HG02642 (cell line): ENCODE results near the gene MED13L.

Experiments used
- ATAC-seq: cut with Tn5 transposase; IDR thresholded peaks from one replicate; pipeline ENCODE4 v1.9.1; 2021; ENCODE audit warnings: mild to moderate bottlenecking; ENCODE audit not compliant: unreplicated experiment, poor library complexity

Gene MED13L

DNA sequence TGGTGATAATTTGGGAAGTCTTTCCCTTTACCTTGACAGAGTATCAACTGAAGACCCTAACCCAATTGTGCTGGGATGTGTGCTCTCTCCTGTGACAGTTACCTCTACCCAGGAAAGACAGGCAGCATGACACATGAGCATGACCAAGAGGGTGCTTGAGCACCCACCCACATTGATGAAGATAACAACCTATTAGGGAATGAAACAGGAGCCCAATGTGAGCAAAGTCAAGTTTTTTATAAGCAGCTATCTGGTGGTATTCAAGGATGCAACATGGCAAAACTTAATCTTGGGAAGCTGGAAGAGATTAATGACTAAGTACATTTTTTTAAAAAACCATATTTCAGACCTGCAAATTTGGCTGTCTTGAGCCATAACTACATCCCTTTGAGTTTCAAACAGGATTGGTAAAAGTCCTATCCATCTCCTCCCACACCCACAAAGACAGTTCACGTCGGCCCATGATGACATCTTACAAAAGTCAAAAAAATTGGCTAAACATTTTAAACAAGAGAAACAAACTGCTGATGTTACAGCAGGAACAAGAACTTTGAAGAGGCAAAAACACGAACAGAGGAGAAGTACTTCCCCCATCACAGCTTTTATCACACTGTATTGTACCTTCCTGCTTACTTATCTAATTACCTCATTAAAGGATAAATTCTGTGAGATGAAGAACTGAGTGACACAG, 60.3 kb downstream of the MED13L start:
- ATAC-seq: no peak

- no peak for ATAC-seq
These were observed 61.3 kb downstream of the MED13L start for GRCh38 chr12:116216022-116216756.

DNA sequence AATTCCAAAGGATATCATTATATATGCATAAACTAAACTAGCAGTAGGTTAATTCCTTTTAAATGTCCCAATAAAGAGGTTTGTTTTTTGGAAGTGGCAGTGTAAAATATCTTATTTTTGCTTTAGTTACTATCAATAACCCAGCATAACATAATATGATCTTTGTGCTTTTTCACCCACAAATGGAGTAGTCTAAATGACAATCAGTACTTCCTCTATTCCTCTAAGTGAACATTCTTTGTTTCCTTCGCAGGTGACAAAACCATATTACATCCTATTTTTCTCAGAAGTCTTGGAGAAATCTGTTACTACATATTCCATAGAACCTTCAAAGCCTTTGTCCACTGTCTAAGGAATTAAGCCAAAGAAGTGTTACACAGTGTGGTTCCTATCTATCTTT, 62.5 kb downstream of the MED13L start:
- ATAC-seq: no peak

GRCh38 chr12:116213885-116214527, 63.5 kb downstream of the MED13L start:
- ATAC-seq: no peak

DNA sequence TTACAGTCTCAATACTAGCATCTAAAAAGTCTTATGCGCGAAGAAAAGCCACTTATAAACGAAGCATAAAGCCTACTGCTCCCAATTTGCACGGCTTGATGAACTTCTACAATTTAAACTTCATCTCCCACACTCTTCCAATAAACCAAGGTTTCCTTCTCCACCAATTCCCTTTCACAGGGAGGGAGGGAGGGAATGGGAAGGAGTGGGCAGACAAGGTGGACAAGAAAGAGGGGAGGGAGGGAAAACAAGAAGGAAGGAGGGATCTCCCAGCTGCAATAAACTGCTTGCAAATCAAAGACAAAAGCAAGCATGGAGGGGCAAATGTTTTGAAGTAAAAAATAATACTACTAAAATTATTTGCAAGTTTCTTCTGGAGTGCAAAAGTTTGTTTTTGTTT, 64.5 kb downstream of the MED13L start:
- no peak for ATAC-seq

GRCh38 chr12:116210762-116211161, 66.7 kb downstream of the MED13L start:
- no peak for ATAC-seq

DNA sequence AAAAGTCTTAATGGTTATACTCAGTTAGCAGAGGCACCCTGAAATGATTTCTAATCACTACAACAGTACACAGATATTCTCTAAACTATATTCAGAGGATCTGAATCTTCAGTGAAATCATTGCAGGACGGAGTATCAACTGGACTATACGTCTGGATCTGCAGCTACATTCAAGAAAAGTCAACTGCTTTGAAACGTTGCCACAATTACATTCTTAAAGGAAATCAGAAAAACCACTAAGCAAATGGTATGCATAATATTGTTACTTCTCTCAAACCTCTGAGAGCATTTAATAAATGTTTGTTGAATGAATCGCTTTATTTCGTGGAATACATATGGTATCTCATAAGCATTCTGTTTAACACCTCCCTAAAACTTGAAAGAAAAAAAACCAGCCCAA, 67.4 kb downstream of the MED13L start:
- ATAC-seq: no peak

- no peak for ATAC-seq
These were observed 68.0 kb downstream of the MED13L start for GRCh38 chr12:116209503-116209902.

GRCh38 chr12:116207274-116207673, 70.2 kb downstream of the MED13L start:
- ATAC-seq: no peak

DNA sequence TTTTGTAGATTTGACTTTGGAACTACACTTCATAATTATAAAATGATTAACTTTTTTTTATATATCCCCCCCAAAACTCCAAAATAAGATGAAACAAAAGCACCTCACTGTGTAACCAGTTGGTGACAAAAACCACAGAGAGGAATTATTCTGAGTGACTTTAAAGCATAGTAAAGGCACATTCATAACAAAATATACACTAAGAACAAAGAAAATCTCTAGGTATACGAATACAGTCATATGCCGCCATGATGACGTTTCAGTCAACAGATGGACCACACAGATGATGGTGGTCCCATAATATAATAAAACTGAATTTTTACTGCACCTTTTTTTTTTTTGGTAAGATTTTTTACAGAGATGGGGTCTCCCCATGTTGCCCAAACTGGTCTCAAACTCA, 70.7 kb downstream of the MED13L start:
- ATAC-seq: no peak

DNA sequence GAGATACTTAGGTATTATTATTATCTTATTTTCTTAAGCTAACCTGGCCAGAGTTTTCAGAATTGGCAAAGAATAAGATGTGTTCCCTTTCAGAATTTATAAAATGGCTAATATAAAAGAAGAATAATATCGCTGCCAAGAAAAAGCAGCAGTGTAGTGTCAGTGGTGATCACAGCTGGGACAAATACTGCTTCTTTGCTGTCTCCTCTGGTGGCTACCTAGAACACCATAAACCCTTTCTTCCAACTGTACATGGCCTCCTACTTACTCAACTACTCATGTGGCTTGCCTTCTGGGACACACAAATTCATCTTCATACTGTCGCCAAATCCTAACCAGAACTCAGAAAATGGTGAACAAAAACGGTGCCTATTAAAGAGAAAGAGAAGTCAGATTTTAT, 72.7 kb downstream of the MED13L start:
- ATAC-seq: no peak

GRCh38 chr12:116204169-116204568, 73.3 kb downstream of the MED13L start:
- ATAC-seq: no peak

GRCh38 chr12:116202940-116203339, 74.6 kb downstream of the MED13L start:
- ATAC-seq: no peak

DNA sequence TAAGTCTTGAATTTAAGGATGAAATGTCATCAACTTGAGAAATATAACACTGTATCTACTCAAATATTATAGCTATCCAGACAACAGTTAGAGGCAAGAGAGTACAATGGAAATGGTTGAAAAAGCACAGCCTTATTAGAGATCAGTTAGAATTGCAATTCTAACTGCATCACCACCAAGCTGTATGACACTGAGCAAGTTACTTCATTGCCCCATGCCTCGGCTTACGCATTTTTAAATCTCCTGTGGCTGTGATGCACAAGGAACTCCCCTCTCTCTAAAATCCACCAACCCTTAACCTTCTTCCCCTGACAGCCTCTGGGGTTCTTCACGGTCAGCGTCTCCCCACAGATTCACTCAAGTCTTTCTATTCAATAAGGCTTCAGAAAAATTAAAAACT, 75.1 kb downstream of the MED13L start:
- no peak for ATAC-seq

DNA sequence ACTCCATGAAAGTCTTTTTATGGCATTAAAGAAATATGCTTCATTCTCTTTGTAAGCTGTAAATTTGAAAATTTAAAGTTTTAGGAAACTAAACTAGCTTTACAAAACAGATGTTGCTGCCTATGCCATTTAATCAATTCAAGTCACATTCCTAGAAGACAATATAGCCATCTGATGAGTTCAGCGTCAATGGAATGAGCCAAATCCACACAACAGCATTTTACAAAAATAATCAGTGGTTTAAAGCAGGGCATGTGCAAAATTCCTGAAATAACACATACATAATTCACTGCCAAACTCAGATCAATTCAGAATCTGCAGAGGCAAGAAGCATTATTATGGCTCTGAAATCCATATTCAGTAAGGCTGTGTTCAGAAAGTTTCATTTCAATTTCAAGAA, 75.6 kb downstream of the MED13L start:
- no peak for ATAC-seq

DNA sequence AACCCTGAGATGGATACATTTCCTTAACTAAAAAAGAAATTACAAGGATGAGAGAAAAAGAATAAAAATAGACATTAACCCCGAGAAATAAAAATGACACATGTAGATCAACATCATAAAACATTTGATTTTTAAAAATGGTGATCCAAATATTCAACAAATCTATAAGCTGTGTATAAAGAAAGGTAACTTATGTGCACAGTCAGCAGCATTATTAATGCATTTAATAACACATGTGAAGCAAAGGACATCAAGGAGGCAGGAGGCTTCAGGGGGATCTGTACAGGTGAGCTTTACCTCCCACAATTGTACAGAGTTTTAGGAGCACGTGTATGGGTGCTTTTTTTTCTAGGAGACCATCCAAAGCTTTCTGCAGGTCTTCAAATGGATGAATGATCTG, 76.1 kb downstream of the MED13L start:
- no peak for ATAC-seq

DNA sequence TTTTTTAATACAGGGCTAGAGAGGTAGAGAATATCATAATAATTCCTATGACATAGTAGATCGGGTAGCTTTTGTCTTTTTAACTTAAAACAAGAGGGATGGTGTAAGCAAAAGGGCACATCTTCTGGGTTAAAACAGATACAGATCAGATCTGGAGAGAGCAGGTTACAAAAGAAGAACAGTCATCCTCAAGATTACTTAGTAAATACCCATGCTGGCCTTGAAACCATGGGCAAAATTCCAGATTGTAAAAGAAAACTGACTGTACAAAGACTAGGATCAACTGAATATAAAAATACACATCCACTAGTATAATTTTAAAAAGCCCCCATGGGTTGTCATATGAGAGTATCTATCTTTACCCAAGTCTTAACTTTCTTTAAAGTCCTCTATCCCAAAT, 76.7 kb downstream of the MED13L start:
- no peak for ATAC-seq

DNA sequence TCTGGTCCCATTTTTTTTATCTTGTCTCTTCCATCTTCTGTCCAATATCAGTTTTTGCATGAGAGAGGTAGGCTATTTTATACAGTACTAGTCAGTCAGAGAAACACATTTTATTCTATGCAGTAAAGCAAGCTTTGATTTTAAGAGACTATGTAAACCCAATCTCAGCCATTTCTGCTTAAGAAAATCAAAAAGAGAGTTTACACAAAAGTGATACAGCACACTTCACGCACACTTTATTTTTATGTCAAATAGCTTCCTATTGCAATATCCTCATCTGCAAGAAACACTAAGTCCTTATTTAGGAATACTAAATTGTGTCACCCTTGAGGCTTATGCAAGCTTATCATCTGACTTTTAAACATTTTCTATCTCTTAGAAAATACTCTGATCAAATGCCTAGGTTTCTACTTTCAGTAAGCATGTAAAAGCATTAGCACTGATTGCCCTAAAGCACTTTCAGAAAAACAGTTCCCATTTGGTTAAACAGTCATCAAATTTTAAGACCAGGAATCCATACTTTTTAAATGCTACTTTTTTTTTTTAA, 78.3 kb downstream of the MED13L start:
- no peak for ATAC-seq

DNA sequence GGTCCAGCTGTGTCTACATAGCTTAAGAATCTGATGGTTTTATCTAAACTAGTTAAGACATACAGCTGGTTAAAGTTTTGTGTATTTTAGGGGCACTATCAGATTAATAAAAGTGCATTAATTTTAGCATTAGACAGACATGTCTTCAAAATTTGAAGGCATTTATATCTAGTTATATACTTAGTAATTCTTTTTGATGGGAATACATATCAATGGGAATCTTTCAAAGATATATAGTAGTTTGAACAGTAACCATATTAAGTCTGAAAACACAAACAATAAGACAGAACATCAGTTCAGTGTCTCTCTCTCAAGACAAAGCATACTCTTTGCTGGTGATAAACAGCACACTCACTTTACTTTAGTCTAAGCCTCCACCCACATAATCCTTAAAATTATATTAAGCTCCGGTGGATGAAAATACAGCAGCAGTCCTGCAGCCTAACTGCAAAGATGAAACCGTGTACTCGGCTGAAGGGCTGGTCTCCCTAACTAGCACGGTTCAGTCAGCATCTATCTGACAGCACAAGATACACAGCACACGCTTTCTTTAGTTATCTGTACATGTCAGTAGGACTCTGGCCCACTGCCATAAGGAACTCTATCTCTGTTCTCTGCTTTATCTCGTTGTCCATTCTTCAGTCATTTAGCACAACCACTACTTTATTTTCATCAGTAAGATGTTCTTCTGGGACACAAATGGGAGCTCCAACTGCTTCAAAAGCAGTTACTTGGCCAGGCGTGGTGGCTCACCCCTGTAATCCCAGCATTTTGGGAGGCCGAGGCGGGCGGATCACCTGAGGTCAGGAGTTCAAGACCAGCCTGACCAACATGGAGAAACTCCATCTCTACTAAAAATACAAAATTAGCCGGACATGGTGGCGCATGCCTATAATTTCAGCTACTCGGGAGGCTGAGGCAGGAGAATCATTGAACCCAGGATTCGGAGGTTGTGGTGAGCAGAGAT, 80.5 kb downstream of the MED13L start:
- no peak for ATAC-seq

DNA sequence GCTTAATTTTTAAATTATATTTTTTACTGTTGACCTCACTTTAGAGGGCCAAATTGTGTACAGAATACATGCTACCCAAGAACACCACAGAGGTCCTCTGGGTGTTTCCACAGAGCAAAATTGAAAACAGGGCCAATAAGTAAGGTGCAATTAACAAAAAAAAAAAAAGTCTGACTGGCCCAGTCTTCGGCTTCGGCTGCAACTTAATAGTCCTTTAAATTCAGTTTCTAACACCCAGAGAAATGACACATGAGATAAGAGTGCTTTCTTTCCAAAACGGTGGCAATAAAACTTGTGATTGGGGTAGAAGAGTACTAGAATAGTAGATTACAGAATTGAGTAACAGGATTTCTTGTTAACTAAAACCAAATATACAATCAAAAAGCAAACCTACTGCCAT, 81.3 kb downstream of the MED13L start:
- no peak for ATAC-seq
